Mucosa of rectum (tissue), 2 donors: ENCODE results near the gene RFFL.
"Not testable (repeated sequence)": the region's sequence is repeated elsewhere in the genome, so short reads cannot be mapped to it uniquely, and the experiment has no call there.

Experiments used
- H3K27ac ChIP-seq, 2 donors: one replicate each; pipeline ENCODE4 v1.7.0; 2013; ENCODE audit warnings: inconsistent platforms in 2 of 2, low read depth in 2 of 2, low read length in 2 of 2
- H3K27me3 ChIP-seq, 2 donors: one replicate each; pipeline ENCODE4 v1.7.0; 2013; ENCODE audit warnings: low read length in 2 of 2; ENCODE audit not compliant: control insufficient read depth in 2 of 2, insufficient read depth in 2 of 2
- H3K36me3 ChIP-seq, 2 donors: one replicate each; pipeline ENCODE4 v1.7.0; 2013; ENCODE audit warnings: low read length in 2 of 2; ENCODE audit not compliant: control insufficient read depth in 2 of 2, insufficient read depth in 2 of 2
- H3K4me1 ChIP-seq, 2 donors: one replicate each; pipeline ENCODE4 v1.7.0; 2013; ENCODE audit warnings: low read length in 2 of 2, mild to moderate bottlenecking in 1 of 2; ENCODE audit not compliant: control insufficient read depth in 2 of 2, insufficient read depth in 2 of 2
- H3K4me3 ChIP-seq, 2 donors: one replicate each; pipeline ENCODE4 v1.7.0; 2013; ENCODE audit warnings: low read length in 2 of 2
- H3K9ac ChIP-seq, 2 donors: one replicate each; pipeline ENCODE4 v1.7.0; 2013; ENCODE audit warnings: low read length in 2 of 2, low read depth in 1 of 2, mild to moderate bottlenecking in 1 of 2
- H3K9me3 ChIP-seq, 2 donors: one replicate each; pipeline ENCODE4 v1.7.0; 2013; ENCODE audit warnings: low read length in 2 of 2; ENCODE audit not compliant: control insufficient read depth in 2 of 2
- donor health status: healthy.
- donor health status: Normal muscosa, but diverticular disease.

Gene RFFL

GRCh38 chr17:35016369-35016768 is 47.1 kb downstream of the RFFL start:
- Histone ChIP-seq H3K4me3 (no peak overlapping the region), H3K36me3 (peaks cover 55 to 66% of the 10 kb centered on the region in 2 donors), H3K27me3 (no peaks in the 10 kb centered on the region), H3K27ac (no peak overlapping the region), H3K9ac (no peak overlapping the region), H3K4me1 (peaks cover 0 to 6% of the 10 kb centered on the region in 2 donors), H3K9me3 (no peaks in the 10 kb centered on the region)

- Histone ChIP-seq H3K27me3 (no peaks in the 10 kb centered on the region), H3K9ac (no peak overlapping the region), H3K36me3 (peaks cover 49 to 53% of the 10 kb centered on the region in 2 donors)
Measured at GRCh38 chr17:35011671-35012216, 51.8 kb downstream of the RFFL start.

GRCh38 chr17:35010093-35010492 is 53.4 kb downstream of the RFFL start:
- no peak overlapping the region for H3K27ac ChIP-seq
- no peaks in the 10 kb centered on the region for H3K27me3 ChIP-seq
- H3K9me3 ChIP-seq = no peaks in the 10 kb centered on the region
- H3K4me3 ChIP-seq = no peak overlapping the region
- no peak overlapping the region for H3K9ac ChIP-seq
- peaks cover 34 to 43% of the 10 kb centered on the region in 2 donors for H3K36me3 ChIP-seq
- no peaks in the 10 kb centered on the region for H3K4me1 ChIP-seq

More at GRCh38 chr17:35011671-35012216, 51.8 kb downstream of the RFFL start:
- Histone ChIP-seq H3K9me3 (no peaks in the 10 kb centered on the region), H3K4me1 (no peaks in the 10 kb centered on the region), H3K4me3 (no peak overlapping the region), H3K27ac (no peak overlapping the region)

- Histone ChIP-seq H3K4me1 (no peaks in the 10 kb centered on the region), H3K9ac (no peak overlapping the region), H3K9me3 (no peaks in the 10 kb centered on the region), H3K27me3 (no peaks in the 10 kb centered on the region), H3K4me3 (no peak overlapping the region), H3K36me3 (peaks cover 41 to 53% of the 10 kb centered on the region in 2 donors), H3K27ac (no peak overlapping the region)
Measured at GRCh38 chr17:35006961-35007360, 56.5 kb downstream of the RFFL start.

GRCh38 chr17:35006345-35006744 is 57.2 kb downstream of the RFFL start:
- Histone ChIP-seq H3K9me3 (no peaks in the 10 kb centered on the region), H3K27me3 (no peaks in the 10 kb centered on the region), H3K4me3 (no peak overlapping the region), H3K27ac (no peak overlapping the region), H3K4me1 (no peaks in the 10 kb centered on the region), H3K9ac (no peak overlapping the region), H3K36me3 (peaks cover 41 to 53% of the 10 kb centered on the region in 2 donors)

- H3K9me3 ChIP-seq = no peaks in the 10 kb centered on the region
- no peaks in the 10 kb centered on the region for H3K4me1 ChIP-seq
- H3K4me3 ChIP-seq = no peak overlapping the region
- no peak overlapping the region for H3K27ac ChIP-seq
- H3K9ac ChIP-seq = no peak overlapping the region
- H3K36me3 ChIP-seq = peaks cover 39 to 55% of the 10 kb centered on the region in 2 donors
- H3K27me3 ChIP-seq = no peaks in the 10 kb centered on the region
Measured at GRCh38 chr17:35003778-35004177, 59.7 kb downstream of the RFFL start.

- Histone ChIP-seq H3K27ac (no peak overlapping the region), H3K27me3 (no peaks in the 10 kb centered on the region), H3K9me3 (no peaks in the 10 kb centered on the region), H3K36me3 (peaks cover 38 to 63% of the 10 kb centered on the region in 2 donors), H3K4me1 (peaks cover 0 to 3% of the 10 kb centered on the region in 2 donors), H3K4me3 (no peak overlapping the region), H3K9ac (no peak overlapping the region)
Measured at GRCh38 chr17:35002876-35003551, 60.5 kb downstream of the RFFL start.

- H3K9ac ChIP-seq = no peak overlapping the region
- H3K4me1 ChIP-seq = peaks cover 0 to 3% of the 10 kb centered on the region in 2 donors
- no peak overlapping the region for H3K27ac ChIP-seq
Measured at GRCh38 chr17:35001549-35001948, 62.0 kb downstream of the RFFL start.

GRCh38 chr17:35000965-35001364 is 62.5 kb downstream of the RFFL start:
- H3K9ac ChIP-seq, H3K9me3 ChIP-seq, H3K4me1 ChIP-seq, H3K27ac ChIP-seq, H3K27me3 ChIP-seq, H3K4me3 ChIP-seq: not testable (repeated sequence)
- peaks cover 36 to 74% of the 10 kb centered on the region in 2 donors for H3K36me3 ChIP-seq

More at GRCh38 chr17:35001549-35001948, 62.0 kb downstream of the RFFL start:
- Histone ChIP-seq H3K27me3 (no peaks in the 10 kb centered on the region), H3K4me3 (no peak overlapping the region), H3K36me3 (peaks cover 35 to 69% of the 10 kb centered on the region in 2 donors), H3K9me3 (no peaks in the 10 kb centered on the region)

GRCh38 chr17:34999456-34999855 is 64.1 kb downstream of the RFFL start:
- peaks cover 45 to 74% of the 10 kb centered on the region in 2 donors for H3K36me3 ChIP-seq
- H3K27ac ChIP-seq = no peak overlapping the region
- no peak overlapping the region for H3K4me3 ChIP-seq

More at GRCh38 chr17:34999456-34999855, 64.1 kb downstream of the RFFL start:
- no peak overlapping the region for H3K9ac ChIP-seq
- peaks cover 0 to 3% of the 10 kb centered on the region in 2 donors for H3K4me1 ChIP-seq
- H3K27me3 ChIP-seq = no peaks in the 10 kb centered on the region
- no peaks in the 10 kb centered on the region for H3K9me3 ChIP-seq
